ENCODE results near the gene MTCH1. TPM values are rescaled to one million over a fixed set of nuclear protein-coding genes. Genes with fewer than 3 reads are reported as not detected.

MTCH1 gene, protein sequence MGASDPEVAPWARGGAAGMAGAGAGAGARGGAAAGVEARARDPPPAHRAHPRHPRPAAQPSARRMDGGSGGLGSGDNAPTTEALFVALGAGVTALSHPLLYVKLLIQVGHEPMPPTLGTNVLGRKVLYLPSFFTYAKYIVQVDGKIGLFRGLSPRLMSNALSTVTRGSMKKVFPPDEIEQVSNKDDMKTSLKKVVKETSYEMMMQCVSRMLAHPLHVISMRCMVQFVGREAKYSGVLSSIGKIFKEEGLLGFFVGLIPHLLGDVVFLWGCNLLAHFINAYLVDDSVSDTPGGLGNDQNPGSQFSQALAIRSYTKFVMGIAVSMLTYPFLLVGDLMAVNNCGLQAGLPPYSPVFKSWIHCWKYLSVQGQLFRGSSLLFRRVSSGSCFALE
- 290 and 388 TPM in 2 replicates for total RNA-seq
- 447 and 533 TPM in 2 replicates for polyA plus RNA-seq

DNA sequence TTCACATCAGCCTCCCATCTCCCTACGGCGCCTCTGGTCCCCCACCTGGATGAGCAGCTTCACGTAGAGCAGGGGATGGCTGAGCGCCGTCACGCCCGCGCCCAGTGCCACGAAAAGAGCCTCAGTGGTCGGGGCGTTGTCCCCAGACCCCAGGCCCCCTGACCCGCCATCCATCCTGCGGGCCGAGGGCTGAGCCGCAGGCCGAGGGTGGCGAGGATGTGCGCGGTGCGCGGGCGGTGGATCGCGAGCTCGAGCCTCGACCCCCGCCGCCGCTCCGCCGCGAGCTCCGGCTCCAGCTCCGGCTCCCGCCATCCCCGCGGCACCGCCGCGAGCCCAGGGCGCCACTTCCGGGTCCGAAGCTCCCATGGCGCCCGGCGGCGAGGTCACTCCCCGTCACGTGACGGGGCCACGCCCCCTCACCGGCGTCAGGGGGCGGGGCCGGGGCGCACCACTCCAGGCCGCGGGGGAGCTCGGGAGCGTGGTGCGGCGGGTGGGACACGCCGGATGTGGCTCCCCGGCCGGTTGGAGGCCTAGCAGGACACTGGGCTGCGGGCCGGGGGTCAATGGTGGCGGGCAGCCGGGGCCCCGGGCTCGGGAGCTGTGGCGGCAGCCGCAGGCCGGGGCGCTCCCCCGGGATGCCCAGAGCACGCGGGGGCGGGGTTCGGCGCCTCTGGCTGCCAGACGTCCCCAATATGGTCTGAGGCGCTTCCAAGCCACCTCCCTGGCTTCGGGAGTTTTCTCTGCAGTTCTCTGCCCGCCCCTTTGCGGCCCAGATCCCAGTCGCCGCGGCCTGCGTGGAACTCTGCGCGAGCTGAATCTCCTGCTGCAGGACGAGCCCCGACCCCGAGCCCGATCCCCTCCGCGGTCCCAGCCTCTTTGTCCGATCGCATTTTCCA, at the start of gene MTCH1:
Gene MTCH1 (minus strand): TSS at position 389 of the 896 bp plus-strand sequence. CDS start 23 bp downstream, at position 366.
- Histone ChIP-seq H3K36me3 (no peaks in the 10 kb centered on the region), H3K27me3 (no peaks in the 10 kb centered on the region), H3K9me3 (ENCODE audit: low read depth) (no peaks in the 10 kb centered on the region), H3K4me1 (ENCODE audit: low read depth) (peaks cover 23% of the 10 kb centered on the region), H3K4me3 (peak within 1 kb of the TSS; percentile 87), H3K27ac (peak within 1 kb of the TSS; percentile 98)
- TF ChIP-seq, protein P1, sequence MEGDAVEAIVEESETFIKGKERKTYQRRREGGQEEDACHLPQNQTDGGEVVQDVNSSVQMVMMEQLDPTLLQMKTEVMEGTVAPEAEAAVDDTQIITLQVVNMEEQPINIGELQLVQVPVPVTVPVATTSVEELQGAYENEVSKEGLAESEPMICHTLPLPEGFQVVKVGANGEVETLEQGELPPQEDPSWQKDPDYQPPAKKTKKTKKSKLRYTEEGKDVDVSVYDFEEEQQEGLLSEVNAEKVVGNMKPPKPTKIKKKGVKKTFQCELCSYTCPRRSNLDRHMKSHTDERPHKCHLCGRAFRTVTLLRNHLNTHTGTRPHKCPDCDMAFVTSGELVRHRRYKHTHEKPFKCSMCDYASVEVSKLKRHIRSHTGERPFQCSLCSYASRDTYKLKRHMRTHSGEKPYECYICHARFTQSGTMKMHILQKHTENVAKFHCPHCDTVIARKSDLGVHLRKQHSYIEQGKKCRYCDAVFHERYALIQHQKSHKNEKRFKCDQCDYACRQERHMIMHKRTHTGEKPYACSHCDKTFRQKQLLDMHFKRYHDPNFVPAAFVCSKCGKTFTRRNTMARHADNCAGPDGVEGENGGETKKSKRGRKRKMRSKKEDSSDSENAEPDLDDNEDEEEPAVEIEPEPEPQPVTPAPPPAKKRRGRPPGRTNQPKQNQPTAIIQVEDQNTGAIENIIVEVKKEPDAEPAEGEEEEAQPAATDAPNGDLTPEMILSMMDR (IDR thresholded peaks at IDR 0.05; ENCODE audit: low read depth, low read length): no peak
- DNase-seq (ENCODE audit: low read depth in 1 of 2, low spot score in 1 of 2): peak; percentile 93 to 94

DNA sequence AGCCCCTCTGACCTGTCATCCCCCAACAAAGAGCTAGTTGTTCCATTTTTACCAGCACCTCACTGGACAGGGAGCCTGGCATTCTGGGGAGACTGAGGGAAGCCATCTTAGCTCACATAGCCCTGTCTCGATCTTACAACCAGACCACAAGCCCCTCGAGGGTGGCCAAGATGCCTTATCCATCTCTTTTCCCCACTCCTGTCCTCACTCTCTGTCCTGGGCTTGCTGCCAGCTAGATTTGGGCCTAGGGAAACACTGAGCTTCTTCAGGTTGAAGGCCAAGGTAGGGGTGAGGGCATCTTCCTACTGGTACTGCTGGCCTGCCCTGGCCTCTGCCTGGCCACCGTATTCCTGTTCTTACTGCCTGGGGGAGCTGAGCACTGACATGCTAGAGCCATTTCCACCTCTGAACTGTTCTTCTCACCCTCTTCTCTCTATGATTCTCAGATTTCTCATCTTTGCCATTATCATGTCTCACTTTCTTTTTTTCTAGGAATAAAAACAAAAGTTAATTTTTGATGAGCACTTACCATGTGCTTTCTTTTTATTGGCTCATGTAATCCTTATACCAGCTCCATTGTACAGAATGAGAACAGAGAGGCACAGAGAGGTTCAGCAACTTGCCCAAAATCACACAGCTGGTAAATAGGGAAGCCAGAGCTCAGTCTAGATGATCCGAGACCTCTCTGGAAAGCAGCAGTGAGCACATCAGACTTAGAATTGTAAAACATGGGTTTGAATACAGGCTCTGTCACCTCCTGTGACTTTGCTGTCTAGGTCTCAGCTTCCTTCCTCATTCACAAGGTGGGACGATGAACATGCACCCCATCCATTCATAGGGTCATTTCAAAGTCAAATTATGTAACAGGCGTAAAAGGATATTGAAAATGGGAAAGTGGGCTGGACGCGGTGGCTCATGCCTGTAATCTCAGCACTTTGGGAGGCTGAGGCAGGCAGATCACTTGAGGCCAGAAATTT, 48.1 kb upstream of the MTCH1 start:
- TF ChIP-seq, protein P1 (IDR thresholded peaks at IDR 0.05; ENCODE audit: low read depth, low read length): no peak
- Histone ChIP-seq H3K27ac (no peak overlapping the region), H3K9me3 (ENCODE audit: low read depth) (no peaks in the 10 kb centered on the region), H3K27me3 (no peaks in the 10 kb centered on the region), H3K4me1 (ENCODE audit: low read depth) (no peaks in the 10 kb centered on the region), H3K4me3 (no peak overlapping the region), H3K36me3 (no peaks in the 10 kb centered on the region)
- DNase-seq (ENCODE audit: low read depth in 1 of 2, low spot score in 1 of 2): no peak

GRCh38 chr6:37033255-37033654, 47.3 kb upstream of the MTCH1 start:
- Histone ChIP-seq H3K27ac (no peak overlapping the region), H3K27me3 (no peaks in the 10 kb centered on the region)
- TF ChIP-seq, protein P1 (IDR thresholded peaks at IDR 0.05; ENCODE audit: low read depth, low read length): no peak

GRCh38 chr6:37032239-37032638, 46.2 kb upstream of the MTCH1 start:
- H3K27me3 ChIP-seq: no peaks in the 10 kb centered on the region
- no peaks in the 10 kb centered on the region for H3K36me3 ChIP-seq
- H3K4me3 ChIP-seq: no peak overlapping the region
- no peaks in the 10 kb centered on the region for H3K4me1 ChIP-seq (ENCODE audit: low read depth)
- TF ChIP-seq, protein P1 (IDR thresholded peaks at IDR 0.05; ENCODE audit: low read depth, low read length): no peak
- H3K9me3 ChIP-seq (ENCODE audit: low read depth): no peaks in the 10 kb centered on the region
- DNase-seq (ENCODE audit: low read depth in 1 of 2, low spot score in 1 of 2): no peak
- H3K27ac ChIP-seq: no peak overlapping the region

More at GRCh38 chr6:37033255-37033654, 47.3 kb upstream of the MTCH1 start:
- no peak for DNase-seq (ENCODE audit: low read depth in 1 of 2, low spot score in 1 of 2)
- H3K36me3 ChIP-seq: no peaks in the 10 kb centered on the region
- no peaks in the 10 kb centered on the region for H3K4me1 ChIP-seq (ENCODE audit: low read depth)
- no peak overlapping the region for H3K4me3 ChIP-seq
- no peaks in the 10 kb centered on the region for H3K9me3 ChIP-seq (ENCODE audit: low read depth)

DNA sequence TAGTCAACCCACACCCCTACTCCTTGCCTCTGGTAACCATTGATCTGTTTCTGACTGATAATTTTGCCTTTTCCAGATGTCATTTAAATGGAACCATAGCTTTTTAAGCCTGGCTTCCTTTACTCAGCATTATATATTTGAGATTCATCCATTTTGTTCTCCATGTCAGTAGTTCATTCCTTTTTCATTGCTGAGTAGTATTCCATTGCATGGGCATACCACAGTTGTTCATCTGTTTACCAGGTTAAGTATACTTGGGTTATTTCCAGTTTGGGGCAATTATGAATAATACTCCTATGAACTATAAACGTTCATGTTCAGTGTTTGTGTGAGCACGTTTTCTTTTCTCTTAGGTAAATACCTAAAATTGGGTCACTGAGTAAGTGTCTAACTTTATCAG, 44.6 kb upstream of the MTCH1 start:
- DNase-seq (ENCODE audit: low read depth in 1 of 2, low spot score in 1 of 2): no peak
- no peaks in the 10 kb centered on the region for H3K27me3 ChIP-seq
- no peak overlapping the region for H3K27ac ChIP-seq
- H3K36me3 ChIP-seq: no peaks in the 10 kb centered on the region
- no peak overlapping the region for H3K4me3 ChIP-seq
- TF ChIP-seq, protein P1 (IDR thresholded peaks at IDR 0.05; ENCODE audit: low read depth, low read length): no peak
- no peaks in the 10 kb centered on the region for H3K9me3 ChIP-seq (ENCODE audit: low read depth)
- H3K4me1 ChIP-seq (ENCODE audit: low read depth): no peaks in the 10 kb centered on the region
